PC-9 (cell line): ENCODE measurements around the gene ACSS2. TPM values are rescaled to one million over a fixed set of nuclear protein-coding genes. Genes with fewer than 3 reads are reported as not detected.

Experiments used
- BruUV-seq: library from RNA; stranded (reverse); fragments of 400-500 nt; replicated peaks from 2 replicates; lab custom pipeline; 2021; lab: Mats Ljungman, UMichigan
- CTCF ChIA-PET: fragments of 300-600 bp; sonication (Branson Sonifier 250); formaldehyde crosslinking; loops from one replicate; lab custom pipeline; 2022; ENCODE audit warnings: antibody characterized with exemption; lab: Charles Lee
- POLR2A ChIA-PET: fragments of 300-600 bp; sonication (Branson Sonifier 250); formaldehyde crosslinking; loops from one replicate; lab custom pipeline; 2022; ENCODE audit warnings: antibody characterized with exemption; ENCODE audit not compliant: unreplicated experiment; lab: Charles Lee
- DNase-seq, 2 experiments: peaks; one replicate each; pipeline versions ENCODE4 v3.0.0 to v3.0.0-alpha.2; 2015 to 2022; ENCODE audit warnings: mixed read lengths in 1 of 2
- H2AFZ ChIP-seq: fragments of 200-600 bp; sonication (generic); 2 replicates; pipeline ENCODE4 v1.8.1; 2017; ENCODE audit warnings: antibody characterized with exemption
- H3F3A ChIP-seq: fragments of 200-600 bp; sonication (generic); 2 replicates; pipeline ENCODE4 v1.8.1; 2017; ENCODE audit warnings: antibody characterized with exemption, mild to moderate bottlenecking, low read depth; ENCODE audit not compliant: insufficient read depth
- H3K27ac ChIP-seq: fragments of 200-600 bp; sonication (generic); 2 replicates; pipeline ENCODE4 v1.6.1; 2016; ENCODE audit warnings: mixed run types
- H3K27me3 ChIP-seq: fragments of 200-600 bp; sonication (generic); 2 replicates; pipeline ENCODE4 v1.6.1; 2016; ENCODE audit warnings: low read depth, mixed run types; ENCODE audit not compliant: insufficient read depth
- H3K36me3 ChIP-seq: fragments of 200-600 bp; sonication (generic); 2 replicates; pipeline ENCODE4 v1.6.1; 2016; ENCODE audit warnings: low read depth, mixed run types
- H3K4me1 ChIP-seq: fragments of 200-600 bp; sonication (generic); replicated peaks from 2 replicates; pipeline ENCODE4 v1.6.1; 2016; ENCODE audit warnings: mixed run types; ENCODE audit not compliant: insufficient read depth
- H3K4me2 ChIP-seq: fragments of 200-600 bp; sonication (generic); 2 replicates; pipeline ENCODE4 v1.6.1; 2017; ENCODE audit warnings: mixed run types
- H3K4me3 ChIP-seq: fragments of 200-600 bp; sonication (generic); 2 replicates; pipeline ENCODE4 v1.6.1; 2016; ENCODE audit warnings: mixed run types
- H3K79me2 ChIP-seq: fragments of 200-600 bp; sonication (generic); 2 replicates; pipeline ENCODE4 v1.6.1; 2017; ENCODE audit warnings: low read depth, mixed run types
- H3K9me2 ChIP-seq: fragments of 200-600 bp; sonication (generic); 2 replicates; pipeline ENCODE4 v1.8.1; 2017; ENCODE audit warnings: mild to moderate bottlenecking; ENCODE audit not compliant: insufficient read depth
- H3K9me3 ChIP-seq: fragments of 200-600 bp; sonication (generic); 2 replicates; pipeline ENCODE4 v1.8.1; 2016; ENCODE audit warnings: low read depth; ENCODE audit not compliant: insufficient read depth
- H4K20me1 ChIP-seq: fragments of 200-600 bp; sonication (generic); 2 replicates; pipeline ENCODE4 v1.8.1; 2017; ENCODE audit not compliant: insufficient read depth
- EZH2 ChIP-seq: fragments of 200-600 bp; sonication (generic); IDR thresholded peaks from 2 replicates; pipeline ENCODE4 v1.8.0; 2017; ENCODE audit warnings: antibody characterized with exemption, low read depth
- intact Hi-C: fragments of 100-400 bp; cut with micrococcal nuclease; formaldehyde crosslinking; loops from one replicate; pipeline ENCODE4 v1.10.0; 2022; ENCODE audit not compliant: unreplicated experiment
- total RNA-seq: library from RNA; stranded (reverse); gene quantifications from 2 replicates; pipeline ENCODE4 v1.2.3, GENCODE V29; 2021
- TF ChIP-seq, protein P1 (sequence below): fragments of 200-600 bp; sonication (generic); conservative IDR thresholded peaks from 2 replicates; pipeline ENCODE4 v1.6.1; 2017; ENCODE audit warnings: mixed run types, antibody characterized with exemption, mild to moderate bottlenecking, moderate library complexity

ACSS2 gene
- total RNA-seq, 1 experiment from 2014 or later: 108 TPM

- ChIA-PET POLR2A (no interaction called here), CTCF (no interaction called here)
- TF ChIP-seq, protein P1, sequence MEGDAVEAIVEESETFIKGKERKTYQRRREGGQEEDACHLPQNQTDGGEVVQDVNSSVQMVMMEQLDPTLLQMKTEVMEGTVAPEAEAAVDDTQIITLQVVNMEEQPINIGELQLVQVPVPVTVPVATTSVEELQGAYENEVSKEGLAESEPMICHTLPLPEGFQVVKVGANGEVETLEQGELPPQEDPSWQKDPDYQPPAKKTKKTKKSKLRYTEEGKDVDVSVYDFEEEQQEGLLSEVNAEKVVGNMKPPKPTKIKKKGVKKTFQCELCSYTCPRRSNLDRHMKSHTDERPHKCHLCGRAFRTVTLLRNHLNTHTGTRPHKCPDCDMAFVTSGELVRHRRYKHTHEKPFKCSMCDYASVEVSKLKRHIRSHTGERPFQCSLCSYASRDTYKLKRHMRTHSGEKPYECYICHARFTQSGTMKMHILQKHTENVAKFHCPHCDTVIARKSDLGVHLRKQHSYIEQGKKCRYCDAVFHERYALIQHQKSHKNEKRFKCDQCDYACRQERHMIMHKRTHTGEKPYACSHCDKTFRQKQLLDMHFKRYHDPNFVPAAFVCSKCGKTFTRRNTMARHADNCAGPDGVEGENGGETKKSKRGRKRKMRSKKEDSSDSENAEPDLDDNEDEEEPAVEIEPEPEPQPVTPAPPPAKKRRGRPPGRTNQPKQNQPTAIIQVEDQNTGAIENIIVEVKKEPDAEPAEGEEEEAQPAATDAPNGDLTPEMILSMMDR: no peak
- no peak for TF ChIP-seq EZH2
- H3K4me2 ChIP-seq: peak overlapping the region; percentile 64
- 0 out of 2 replicates have a peak, but pooled peaks cover 4% of the 10 kb centered on the region for H3K79me2 ChIP-seq
- peak in 1 of 2 experiments; percentile 42 for DNase-seq
- 0 out of 2 replicates have a peak, but pooled peaks cover 4% of the 10 kb centered on the region for H3K9me3 ChIP-seq
- H2AFZ ChIP-seq: no peak overlapping the region
- intact Hi-C loops: no loop called here
- H3K27ac ChIP-seq: peak overlapping the region; percentile 89
- H4K20me1 ChIP-seq: no peaks in the 10 kb centered on the region
- peaks cover 72% of the 10 kb centered on the region for H3K4me1 ChIP-seq
- no peaks in the 10 kb centered on the region for H3K9me2 ChIP-seq
- H3F3A ChIP-seq: peaks cover 61% of the 10 kb centered on the region
- H3K4me3 ChIP-seq: no peak overlapping the region
- peaks cover 79% of the 10 kb centered on the region for H3K36me3 ChIP-seq
- H3K27me3 ChIP-seq: no peaks in the 10 kb centered on the region
- no TSS peak for BruUV-seq
Measured at GRCh38 chr20:34921436-34921835, 45.0 kb downstream of the ACSS2 start.

DNA sequence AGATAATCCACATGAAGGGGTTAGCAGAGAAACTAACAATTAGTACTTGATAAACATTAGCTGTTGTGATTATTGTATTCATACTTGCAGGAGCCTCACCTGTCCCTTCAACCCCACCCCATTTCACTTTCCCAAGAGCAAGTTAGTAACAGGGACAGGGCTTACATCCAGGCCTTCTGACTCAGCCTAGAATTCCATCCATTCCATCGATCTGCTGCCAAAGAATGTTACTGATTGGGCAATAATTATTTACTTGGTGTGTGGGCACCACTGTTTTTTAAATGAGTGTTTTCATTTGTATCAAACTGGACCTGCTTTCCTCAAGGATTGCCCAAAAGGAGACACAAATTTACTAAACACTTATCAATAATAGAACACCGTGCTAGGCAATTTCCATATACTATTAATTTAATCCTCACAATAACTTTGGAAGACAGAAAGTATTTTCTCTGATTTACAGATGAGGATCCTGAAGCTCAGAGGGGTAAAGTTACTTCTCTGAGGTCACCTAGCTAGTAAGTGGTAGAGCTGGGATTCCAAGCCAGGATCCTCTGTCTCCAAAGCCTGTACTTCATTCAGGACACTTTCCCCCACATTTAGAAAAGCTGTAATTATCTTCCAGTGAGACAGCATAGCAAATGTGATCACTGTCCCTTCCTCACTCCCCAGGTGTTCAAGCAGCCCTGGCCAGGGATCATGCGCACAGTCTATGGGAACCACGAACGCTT lies 46.4 kb downstream of the ACSS2 start:
- BruUV-seq: no TSS peak
- Histone ChIP-seq H3K36me3 (peaks cover 82% of the 10 kb centered on the region), H3K9me3 (0 out of 2 replicates have a peak, but pooled peaks cover 4% of the 10 kb centered on the region), H3F3A (peaks cover 65% of the 10 kb centered on the region), H3K4me3 (peak overlapping the region; percentile 19; the same call in 1 of the 2 replicates), H3K27ac (peak overlapping the region; percentile 89), H3K4me2 (peak overlapping the region; percentile 64), H3K9me2 (no peaks in the 10 kb centered on the region), H2AFZ (no peak overlapping the region), H3K27me3 (no peaks in the 10 kb centered on the region), H3K79me2 (0 out of 2 replicates have a peak, but pooled peaks cover 4% of the 10 kb centered on the region), H3K4me1 (peaks cover 76% of the 10 kb centered on the region), H4K20me1 (no peaks in the 10 kb centered on the region)
- intact Hi-C loops: loop anchor here (1.0 to 2.0 kb wide), 2 partner anchors 16 to 47 kb away; partner anchors contain the start of gene ACSS2
- DNase-seq: peak; percentile 65 to 96
- ChIA-PET CTCF (no interaction called here), POLR2A (interaction anchor here (0.6 to 1.0 kb wide), 2 partner anchors 15 to 208 kb away, joined by 3 to 4 read pairs; no protein-coding TSS in a partner anchor)
- TF ChIP-seq EZH2: no peak
- TF ChIP-seq, protein P1: no peak

- Histone ChIP-seq H3K36me3 (peaks cover 83% of the 10 kb centered on the region), H3K4me2 (peak overlapping the region; percentile 64), H3K27ac (peak overlapping the region; percentile 89), H3F3A (peaks cover 69% of the 10 kb centered on the region), H3K4me3 (peak overlapping the region; percentile 19; the same call in 1 of the 2 replicates), H3K4me1 (peaks cover 76% of the 10 kb centered on the region), H3K27me3 (no peaks in the 10 kb centered on the region), H3K79me2 (0 out of 2 replicates have a peak, but pooled peaks cover 4% of the 10 kb centered on the region), H2AFZ (no peak overlapping the region), H4K20me1 (no peaks in the 10 kb centered on the region), H3K9me2 (no peaks in the 10 kb centered on the region), H3K9me3 (0 out of 2 replicates have a peak, but pooled peaks cover 4% of the 10 kb centered on the region)
- no TSS peak for BruUV-seq
- TF ChIP-seq, protein P1: no peak
- TF ChIP-seq EZH2: no peak
- DNase-seq: no peak
- ChIA-PET POLR2A (interaction anchor here (1.0 kb wide), 1 partner anchor 16 kb away, joined by 3 read pairs; no protein-coding TSS in a partner anchor), CTCF (no interaction called here)
- intact Hi-C loops: loop anchor here (2.0 kb wide), 1 partner anchor 17 kb away; no protein-coding TSS in a partner anchor
Measured at GRCh38 chr20:34923414-34923813, 47.0 kb downstream of the ACSS2 start.
